GM19239 (cell line): Measurements from ENCODE around the gene NPHS2.
"Not testable (repeated sequence)": the region's sequence is repeated elsewhere in the genome, so short reads cannot be mapped to it uniquely, and the experiment has no call there.

Experiments
- DNase-seq: peaks from one replicate; pipeline ENCODE4 v3.0.0; 2011; ENCODE audit warnings: low spot score; ENCODE audit not compliant: insufficient read length
- FAIRE-seq: peaks from 2 replicates; lab custom pipeline; 2011; peaks lifted over from hg19 to GRCh38; lab: Jason Lieb, UNC

Gene NPHS2

GRCh38 chr1:179548666-179549367 lies 26.9 kb downstream of the NPHS2 start:
- FAIRE-seq (no peak), DNase-seq (no peak)

- no peak for DNase-seq
- FAIRE-seq: no peak
These were observed 28.7 kb downstream of the NPHS2 start for GRCh38 chr1:179547021-179547535.

- FAIRE-seq: no peak
- DNase-seq: no peak
These were observed 30.4 kb downstream of the NPHS2 start for GRCh38 chr1:179545321-179545720.

- FAIRE-seq: no peak
These were observed 34.0 kb downstream of the NPHS2 start for GRCh38 chr1:179541774-179542173.

GRCh38 chr1:179530352-179530751 lies 45.4 kb downstream of the NPHS2 start:
- FAIRE-seq (no peak), DNase-seq (no peak)

More at GRCh38 chr1:179541774-179542173, 34.0 kb downstream of the NPHS2 start:
- DNase-seq: no peak

GRCh38 chr1:179529482-179530195 lies 46.1 kb downstream of the NPHS2 start:
- FAIRE-seq: no peak
- DNase-seq: no peak

- DNase-seq: not testable (repeated sequence)
These were observed 57.2 kb downstream of the NPHS2 start for GRCh38 chr1:179518544-179518943.

GRCh38 chr1:179516976-179517705 lies 58.6 kb downstream of the NPHS2 start:
- no peak for FAIRE-seq

More at GRCh38 chr1:179518544-179518943, 57.2 kb downstream of the NPHS2 start:
- FAIRE-seq: not testable (repeated sequence)

GRCh38 chr1:179510038-179510437 lies 65.7 kb downstream of the NPHS2 start:
- DNase-seq (no peak), FAIRE-seq (no peak)

More at GRCh38 chr1:179516976-179517705, 58.6 kb downstream of the NPHS2 start:
- no peak for DNase-seq

- FAIRE-seq (no peak), DNase-seq (no peak)
These were observed 66.4 kb downstream of the NPHS2 start for GRCh38 chr1:179509384-179509783.

- FAIRE-seq (no peak), DNase-seq (no peak)
These were observed 69.5 kb downstream of the NPHS2 start for GRCh38 chr1:179506199-179506598.
